Measurements from ENCODE around the gene SPTSSA. TPM values are rescaled to one million over a fixed set of nuclear protein-coding genes. Genes with fewer than 3 reads are reported as not detected.

Gene SPTSSA
- total RNA-seq, 2 donors from 2014 or later = 10.8 to 20.2 TPM

DNA sequence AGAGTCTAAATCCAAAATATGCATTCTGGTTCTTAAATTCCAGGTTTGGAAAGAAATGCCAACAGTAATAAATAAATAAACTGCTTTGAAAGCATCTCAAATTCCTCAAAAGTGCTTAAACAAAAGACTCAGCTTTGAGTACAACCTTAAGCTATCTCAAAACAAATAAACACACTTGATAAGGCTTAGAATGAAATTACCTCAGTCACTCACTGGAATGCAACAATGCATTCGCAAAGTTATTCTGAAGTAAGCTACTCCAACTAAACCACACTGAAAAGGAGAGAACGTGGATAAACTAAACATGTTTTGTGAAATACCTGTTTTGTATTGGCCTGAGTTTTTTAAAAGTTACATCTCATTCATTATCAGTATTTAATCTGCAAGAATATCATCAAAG is 1.2 kb downstream of the SPTSSA start:
- Histone ChIP-seq H3K36me3 (no peaks in the 10 kb centered on the region), H3K9me3 (no peaks in the 10 kb centered on the region), H3K27me3 (replicated peaks; ENCODE audit: insufficient read depth) (no peaks in the 10 kb centered on the region), H3K27ac (peak overlapping the region in 1 of 2 donors; percentile 71), H3K4me3 (peak overlapping the region; percentile 76), H3K4me1 (ENCODE audit: control insufficient read depth in 1 of 2, low read depth in 2 of 2) (peaks cover 3 to 22% of the 10 kb centered on the region in 2 donors)
- no peak for ATAC-seq (ENCODE audit: insufficient number of reproducible peaks, low FRiP score, low read depth)
- TF ChIP-seq, protein P1, sequence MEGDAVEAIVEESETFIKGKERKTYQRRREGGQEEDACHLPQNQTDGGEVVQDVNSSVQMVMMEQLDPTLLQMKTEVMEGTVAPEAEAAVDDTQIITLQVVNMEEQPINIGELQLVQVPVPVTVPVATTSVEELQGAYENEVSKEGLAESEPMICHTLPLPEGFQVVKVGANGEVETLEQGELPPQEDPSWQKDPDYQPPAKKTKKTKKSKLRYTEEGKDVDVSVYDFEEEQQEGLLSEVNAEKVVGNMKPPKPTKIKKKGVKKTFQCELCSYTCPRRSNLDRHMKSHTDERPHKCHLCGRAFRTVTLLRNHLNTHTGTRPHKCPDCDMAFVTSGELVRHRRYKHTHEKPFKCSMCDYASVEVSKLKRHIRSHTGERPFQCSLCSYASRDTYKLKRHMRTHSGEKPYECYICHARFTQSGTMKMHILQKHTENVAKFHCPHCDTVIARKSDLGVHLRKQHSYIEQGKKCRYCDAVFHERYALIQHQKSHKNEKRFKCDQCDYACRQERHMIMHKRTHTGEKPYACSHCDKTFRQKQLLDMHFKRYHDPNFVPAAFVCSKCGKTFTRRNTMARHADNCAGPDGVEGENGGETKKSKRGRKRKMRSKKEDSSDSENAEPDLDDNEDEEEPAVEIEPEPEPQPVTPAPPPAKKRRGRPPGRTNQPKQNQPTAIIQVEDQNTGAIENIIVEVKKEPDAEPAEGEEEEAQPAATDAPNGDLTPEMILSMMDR (IDR thresholded peaks at IDR 0.05) = no peak
- DNase-seq (ENCODE audit: low spot score) = no peak

DNA sequence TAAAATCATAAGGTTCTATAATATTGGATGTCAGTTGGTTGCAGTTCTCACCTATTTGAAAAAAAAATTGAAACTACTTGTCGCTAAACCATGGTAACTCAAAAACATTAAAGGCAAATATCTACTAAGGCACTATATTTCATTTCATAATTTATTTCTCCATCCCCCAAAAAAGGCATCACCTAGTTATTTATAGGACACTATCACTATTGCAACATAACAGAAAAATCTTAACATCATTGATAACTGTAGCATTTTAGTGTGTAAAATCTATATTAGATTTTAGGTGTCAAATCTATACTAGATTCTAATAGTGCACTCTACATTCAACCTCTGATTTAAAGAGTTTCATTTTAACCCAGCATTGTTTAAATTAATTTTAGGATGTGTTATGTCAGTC is 1.7 kb downstream of the SPTSSA start:
- DNase-seq (ENCODE audit: low spot score) (no peak), ATAC-seq (ENCODE audit: insufficient number of reproducible peaks, low FRiP score, low read depth) (no peak)
- no peaks in the 10 kb centered on the region for H3K27me3 ChIP-seq (replicated peaks; ENCODE audit: insufficient read depth)
- no peak overlapping the region for H3K27ac ChIP-seq
- H3K4me1 ChIP-seq (ENCODE audit: control insufficient read depth in 1 of 2, low read depth in 2 of 2) = peaks cover 3 to 22% of the 10 kb centered on the region in 2 donors
- no peaks in the 10 kb centered on the region for H3K36me3 ChIP-seq
- H3K9me3 ChIP-seq = no peaks in the 10 kb centered on the region
- no peak overlapping the region for H3K4me3 ChIP-seq
- TF ChIP-seq, protein P1 (IDR thresholded peaks at IDR 0.05) = no peak

DNA sequence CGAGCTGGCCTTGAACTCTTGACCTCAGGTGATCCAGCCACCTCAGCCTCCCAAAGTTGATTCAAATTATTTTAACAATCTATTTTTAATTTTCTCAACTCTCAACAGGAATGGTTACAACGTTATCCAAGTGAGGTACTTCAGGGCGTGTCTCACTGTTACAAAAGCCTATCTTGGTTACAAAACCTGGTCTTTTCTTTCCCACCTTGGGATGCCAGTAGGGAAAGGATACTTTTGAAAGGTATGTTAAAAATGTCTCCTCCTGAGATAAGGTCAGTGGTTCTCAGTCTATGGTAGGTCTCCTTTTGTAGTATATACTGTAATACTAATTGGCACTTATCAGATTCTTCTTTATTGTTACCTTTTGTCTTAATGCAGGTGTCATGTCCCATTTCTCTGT is 4.9 kb downstream of the SPTSSA start:
- no peak for DNase-seq (ENCODE audit: low spot score)
- TF ChIP-seq, protein P1 (IDR thresholded peaks at IDR 0.05) = no peak
- H3K4me1 ChIP-seq (ENCODE audit: control insufficient read depth in 1 of 2, low read depth in 2 of 2) = peaks cover 3 to 22% of the 10 kb centered on the region in 2 donors
- H3K27ac ChIP-seq = no peak overlapping the region
- H3K27me3 ChIP-seq (replicated peaks; ENCODE audit: insufficient read depth) = no peaks in the 10 kb centered on the region
- H3K4me3 ChIP-seq = no peak overlapping the region
- no peaks in the 10 kb centered on the region for H3K36me3 ChIP-seq
- no peaks in the 10 kb centered on the region for H3K9me3 ChIP-seq
- no peak for ATAC-seq (ENCODE audit: insufficient number of reproducible peaks, low FRiP score, low read depth)

DNA sequence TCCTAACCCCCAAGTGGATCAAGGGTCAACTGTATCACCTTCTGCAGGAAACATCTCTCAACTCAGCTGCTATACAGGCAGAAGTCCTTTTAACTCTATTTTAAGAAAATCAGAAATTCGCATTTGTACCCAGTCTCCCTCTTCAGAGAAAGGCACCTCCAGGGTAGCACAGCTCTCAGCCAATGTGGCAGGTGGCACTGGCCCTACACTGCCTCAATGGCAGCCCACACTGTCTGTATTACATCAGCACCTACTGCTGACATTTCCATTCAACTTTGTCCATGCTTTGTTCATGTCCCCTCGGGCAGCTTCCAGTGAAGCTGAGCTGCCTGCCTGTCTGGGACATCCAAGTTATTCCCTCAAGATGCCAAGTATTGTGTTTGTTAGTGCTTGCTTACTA is 8.8 kb downstream of the SPTSSA start:
- ATAC-seq (ENCODE audit: insufficient number of reproducible peaks, low FRiP score, low read depth) = no peak

DNA sequence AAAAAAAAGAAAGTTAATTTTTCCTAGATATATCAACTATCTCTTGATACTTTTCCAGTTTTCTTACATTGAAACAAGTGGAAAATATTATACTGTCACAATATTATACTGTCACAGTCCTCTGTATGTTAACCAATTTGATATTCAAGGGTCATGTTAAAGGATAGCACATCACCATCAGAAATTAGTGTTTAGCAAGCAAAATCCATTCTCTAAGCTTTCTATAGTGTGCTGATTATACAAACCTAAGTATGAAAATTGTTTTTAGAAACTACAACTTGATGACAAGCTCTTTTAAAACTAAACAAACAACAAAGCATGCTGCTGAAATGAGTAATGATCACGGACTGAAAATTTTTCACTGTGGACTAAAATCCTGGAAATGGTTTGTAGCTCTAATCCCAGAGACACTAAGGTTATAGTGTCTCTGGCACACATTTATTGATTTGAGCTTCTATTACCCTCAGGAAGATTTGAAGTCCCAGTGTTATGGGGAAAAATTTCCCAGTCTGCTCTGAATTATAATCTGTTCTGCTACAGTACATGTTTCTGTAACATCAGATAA is 9.7 kb downstream of the SPTSSA start:
- ATAC-seq (ENCODE audit: insufficient number of reproducible peaks, low FRiP score, low read depth) (no peak), DNase-seq (ENCODE audit: low spot score) (no peak)
- TF ChIP-seq, protein P1 (IDR thresholded peaks at IDR 0.05) = no peak
- Histone ChIP-seq H3K4me3 (no peak overlapping the region), H3K4me1 (ENCODE audit: control insufficient read depth in 1 of 2, low read depth in 2 of 2) (no peaks in the 10 kb centered on the region), H3K36me3 (no peaks in the 10 kb centered on the region), H3K9me3 (no peaks in the 10 kb centered on the region), H3K27me3 (replicated peaks; ENCODE audit: insufficient read depth) (no peaks in the 10 kb centered on the region), H3K27ac (no peak overlapping the region)

More for the DNA sequence above, 8.8 kb downstream of the SPTSSA start:
- TF ChIP-seq, protein P1 (IDR thresholded peaks at IDR 0.05) = no peak
- H3K27ac ChIP-seq = no peak overlapping the region
- no peaks in the 10 kb centered on the region for H3K27me3 ChIP-seq (replicated peaks; ENCODE audit: insufficient read depth)
- no peaks in the 10 kb centered on the region for H3K9me3 ChIP-seq
- no peaks in the 10 kb centered on the region for H3K36me3 ChIP-seq
- DNase-seq (ENCODE audit: low spot score) = no peak
- H3K4me3 ChIP-seq = no peak overlapping the region
- H3K4me1 ChIP-seq (ENCODE audit: control insufficient read depth in 1 of 2, low read depth in 2 of 2) = no peaks in the 10 kb centered on the region

Data from thoracic aorta (tissue), 2 donors.